ENCODE results near the gene OR5C1.

OR5C1 gene

DNA sequence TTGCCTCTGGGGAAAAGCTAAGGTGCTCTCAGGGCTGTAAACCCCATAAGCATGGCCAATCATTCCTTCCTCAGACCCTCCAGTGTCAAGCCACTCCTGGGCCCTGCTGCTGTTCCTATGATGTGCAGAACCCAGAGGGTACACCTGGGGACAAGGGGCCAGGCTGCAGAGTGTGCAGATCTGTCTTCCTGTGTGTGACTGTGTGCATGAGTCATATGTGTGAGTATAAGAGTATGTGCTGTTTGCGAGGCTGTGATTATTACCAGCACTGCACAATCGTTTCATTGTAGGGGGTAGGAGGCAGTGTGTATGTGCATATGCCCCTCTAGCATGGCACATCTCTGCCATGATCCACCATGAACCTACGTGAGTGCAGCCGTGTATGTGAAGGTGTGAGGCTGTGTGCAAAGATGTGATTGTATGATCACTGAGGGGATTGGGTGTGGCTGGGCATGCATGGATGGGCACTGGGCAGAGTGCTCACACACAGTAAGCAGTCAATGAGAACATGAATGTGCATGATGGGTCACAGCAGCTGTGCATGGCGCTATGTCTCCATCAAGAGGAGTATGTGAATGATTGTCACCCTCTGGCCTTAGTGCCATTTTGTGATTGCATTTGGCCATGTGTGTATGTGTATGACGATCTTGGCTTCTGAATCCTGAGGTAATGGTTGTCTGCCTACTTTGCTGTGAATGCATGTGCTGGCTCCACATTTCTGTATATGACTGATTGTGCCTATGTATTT lies 8.8 kb downstream of the OR5C1 start:
- Histone ChIP-seq H3K4me3 (replicated peaks; ENCODE audit: insufficient read depth, low read length) (no peak overlapping the region), H3K27me3 (ENCODE audit: insufficient read depth, poor library complexity, severe bottlenecking) (no peaks in the 10 kb centered on the region), H3K27ac (replicated peaks) (no peak overlapping the region)
- DNase-seq (ENCODE audit: low read depth in 1 of 2, low spot score in 1 of 2): no peak
- TF ChIP-seq GABPA (IDR thresholded peaks at IDR 0.05; ENCODE audit: low read depth): no peak
- no peak for TF ChIP-seq SPI1 (IDR thresholded peaks at IDR 0.05; ENCODE audit: borderline replicate concordance, low read depth)
- TF ChIP-seq POLR2AphosphoS5 (IDR thresholded peaks at IDR 0.05; ENCODE audit: low read depth): no peak
- TF ChIP-seq, protein P1, sequence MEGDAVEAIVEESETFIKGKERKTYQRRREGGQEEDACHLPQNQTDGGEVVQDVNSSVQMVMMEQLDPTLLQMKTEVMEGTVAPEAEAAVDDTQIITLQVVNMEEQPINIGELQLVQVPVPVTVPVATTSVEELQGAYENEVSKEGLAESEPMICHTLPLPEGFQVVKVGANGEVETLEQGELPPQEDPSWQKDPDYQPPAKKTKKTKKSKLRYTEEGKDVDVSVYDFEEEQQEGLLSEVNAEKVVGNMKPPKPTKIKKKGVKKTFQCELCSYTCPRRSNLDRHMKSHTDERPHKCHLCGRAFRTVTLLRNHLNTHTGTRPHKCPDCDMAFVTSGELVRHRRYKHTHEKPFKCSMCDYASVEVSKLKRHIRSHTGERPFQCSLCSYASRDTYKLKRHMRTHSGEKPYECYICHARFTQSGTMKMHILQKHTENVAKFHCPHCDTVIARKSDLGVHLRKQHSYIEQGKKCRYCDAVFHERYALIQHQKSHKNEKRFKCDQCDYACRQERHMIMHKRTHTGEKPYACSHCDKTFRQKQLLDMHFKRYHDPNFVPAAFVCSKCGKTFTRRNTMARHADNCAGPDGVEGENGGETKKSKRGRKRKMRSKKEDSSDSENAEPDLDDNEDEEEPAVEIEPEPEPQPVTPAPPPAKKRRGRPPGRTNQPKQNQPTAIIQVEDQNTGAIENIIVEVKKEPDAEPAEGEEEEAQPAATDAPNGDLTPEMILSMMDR (IDR thresholded peaks at IDR 0.05; ENCODE audit: insufficient read depth, low read length): no peak
- TF ChIP-seq, protein P2, sequence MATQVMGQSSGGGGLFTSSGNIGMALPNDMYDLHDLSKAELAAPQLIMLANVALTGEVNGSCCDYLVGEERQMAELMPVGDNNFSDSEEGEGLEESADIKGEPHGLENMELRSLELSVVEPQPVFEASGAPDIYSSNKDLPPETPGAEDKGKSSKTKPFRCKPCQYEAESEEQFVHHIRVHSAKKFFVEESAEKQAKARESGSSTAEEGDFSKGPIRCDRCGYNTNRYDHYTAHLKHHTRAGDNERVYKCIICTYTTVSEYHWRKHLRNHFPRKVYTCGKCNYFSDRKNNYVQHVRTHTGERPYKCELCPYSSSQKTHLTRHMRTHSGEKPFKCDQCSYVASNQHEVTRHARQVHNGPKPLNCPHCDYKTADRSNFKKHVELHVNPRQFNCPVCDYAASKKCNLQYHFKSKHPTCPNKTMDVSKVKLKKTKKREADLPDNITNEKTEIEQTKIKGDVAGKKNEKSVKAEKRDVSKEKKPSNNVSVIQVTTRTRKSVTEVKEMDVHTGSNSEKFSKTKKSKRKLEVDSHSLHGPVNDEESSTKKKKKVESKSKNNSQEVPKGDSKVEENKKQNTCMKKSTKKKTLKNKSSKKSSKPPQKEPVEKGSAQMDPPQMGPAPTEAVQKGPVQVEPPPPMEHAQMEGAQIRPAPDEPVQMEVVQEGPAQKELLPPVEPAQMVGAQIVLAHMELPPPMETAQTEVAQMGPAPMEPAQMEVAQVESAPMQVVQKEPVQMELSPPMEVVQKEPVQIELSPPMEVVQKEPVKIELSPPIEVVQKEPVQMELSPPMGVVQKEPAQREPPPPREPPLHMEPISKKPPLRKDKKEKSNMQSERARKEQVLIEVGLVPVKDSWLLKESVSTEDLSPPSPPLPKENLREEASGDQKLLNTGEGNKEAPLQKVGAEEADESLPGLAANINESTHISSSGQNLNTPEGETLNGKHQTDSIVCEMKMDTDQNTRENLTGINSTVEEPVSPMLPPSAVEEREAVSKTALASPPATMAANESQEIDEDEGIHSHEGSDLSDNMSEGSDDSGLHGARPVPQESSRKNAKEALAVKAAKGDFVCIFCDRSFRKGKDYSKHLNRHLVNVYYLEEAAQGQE (IDR thresholded peaks at IDR 0.05; ENCODE audit: insufficient replicate concordance, low read depth): no peak

DNA sequence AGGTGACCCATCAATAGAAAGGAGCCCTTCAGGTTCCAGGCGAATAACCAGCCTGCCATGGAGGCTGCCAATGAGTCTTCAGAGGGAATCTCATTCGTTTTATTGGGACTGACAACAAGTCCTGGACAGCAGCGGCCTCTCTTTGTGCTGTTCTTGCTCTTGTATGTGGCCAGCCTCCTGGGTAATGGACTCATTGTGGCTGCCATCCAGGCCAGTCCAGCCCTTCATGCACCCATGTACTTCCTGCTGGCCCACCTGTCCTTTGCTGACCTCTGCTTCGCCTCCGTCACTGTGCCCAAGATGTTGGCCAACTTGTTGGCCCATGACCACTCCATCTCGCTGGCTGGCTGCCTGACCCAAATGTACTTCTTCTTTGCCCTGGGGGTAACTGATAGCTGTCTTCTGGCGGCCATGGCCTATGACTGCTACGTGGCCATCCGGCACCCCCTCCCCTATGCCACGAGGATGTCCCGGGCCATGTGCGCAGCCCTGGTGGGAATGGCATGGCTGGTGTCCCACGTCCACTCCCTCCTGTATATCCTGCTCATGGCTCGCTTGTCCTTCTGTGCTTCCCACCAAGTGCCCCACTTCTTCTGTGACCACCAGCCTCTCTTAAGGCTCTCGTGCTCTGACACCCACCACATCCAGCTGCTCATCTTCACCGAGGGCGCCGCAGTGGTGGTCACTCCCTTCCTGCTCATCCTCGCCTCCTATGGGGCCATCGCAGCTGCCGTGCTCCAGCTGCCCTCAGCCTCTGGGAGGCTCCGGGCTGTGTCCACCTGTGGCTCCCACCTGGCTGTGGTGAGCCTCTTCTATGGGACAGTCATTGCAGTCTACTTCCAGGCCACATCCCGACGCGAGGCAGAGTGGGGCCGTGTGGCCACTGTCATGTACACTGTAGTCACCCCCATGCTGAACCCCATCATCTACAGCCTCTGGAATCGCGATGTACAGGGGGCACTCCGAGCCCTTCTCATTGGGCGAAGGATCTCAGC lies 11.6 kb downstream of the OR5C1 start, which contains the start of gene OR1K1:
OR1K1 (plus strand) TSS at position 58 of the 995 bp plus-strand sequence; CDS start at position 58, 0 bp downstream.
- Histone ChIP-seq H3K4me3 (replicated peaks; ENCODE audit: insufficient read depth, low read length) (no peak within 1 kb of the TSS), H3K27ac (replicated peaks) (no peak within 1 kb of the TSS), H3K27me3 (ENCODE audit: insufficient read depth, poor library complexity, severe bottlenecking) (no peaks in the 10 kb centered on the region)
- TF ChIP-seq POLR2AphosphoS5 (IDR thresholded peaks at IDR 0.05; ENCODE audit: low read depth): no peak
- TF ChIP-seq, protein P2 (IDR thresholded peaks at IDR 0.05; ENCODE audit: insufficient replicate concordance, low read depth): no peak
- TF ChIP-seq GABPA (IDR thresholded peaks at IDR 0.05; ENCODE audit: low read depth): no peak
- TF ChIP-seq SPI1 (IDR thresholded peaks at IDR 0.05; ENCODE audit: borderline replicate concordance, low read depth): no peak
- TF ChIP-seq, protein P1 (IDR thresholded peaks at IDR 0.05; ENCODE audit: insufficient read depth, low read length): no peak
- DNase-seq (ENCODE audit: low read depth in 1 of 2, low spot score in 1 of 2): no peak

DNA sequence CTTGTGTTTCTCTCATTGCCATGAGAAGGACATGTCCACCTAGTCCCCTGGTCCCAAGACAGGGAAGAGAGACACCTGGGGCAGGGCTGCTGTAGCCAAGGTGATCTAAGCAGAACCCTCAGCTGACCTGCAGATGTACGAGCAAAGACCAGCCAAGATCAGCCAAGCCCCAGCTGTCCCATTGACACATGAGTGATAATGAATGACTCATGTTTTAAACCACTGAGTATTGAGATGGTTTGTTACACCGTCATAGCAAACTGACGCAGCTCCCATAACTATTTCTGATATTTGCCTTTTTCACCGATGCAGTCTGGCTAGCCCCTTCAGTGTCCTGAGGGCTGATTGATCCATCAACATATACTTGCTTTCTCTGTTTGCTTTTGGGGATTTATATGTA lies 17.9 kb downstream of the OR5C1 start:
- Histone ChIP-seq H3K27me3 (ENCODE audit: insufficient read depth, poor library complexity, severe bottlenecking) (no peaks in the 10 kb centered on the region), H3K27ac (replicated peaks) (no peak overlapping the region), H3K4me3 (replicated peaks; ENCODE audit: insufficient read depth, low read length) (no peak overlapping the region)
- TF ChIP-seq POLR2AphosphoS5 (IDR thresholded peaks at IDR 0.05; ENCODE audit: low read depth) (no peak), SPI1 (IDR thresholded peaks at IDR 0.05; ENCODE audit: borderline replicate concordance, low read depth) (no peak), GABPA (IDR thresholded peaks at IDR 0.05; ENCODE audit: low read depth) (no peak)
- TF ChIP-seq, protein P2 (IDR thresholded peaks at IDR 0.05; ENCODE audit: insufficient replicate concordance, low read depth): no peak
- TF ChIP-seq, protein P1 (IDR thresholded peaks at IDR 0.05; ENCODE audit: insufficient read depth, low read length): no peak
- no peak for DNase-seq (ENCODE audit: low read depth in 1 of 2, low spot score in 1 of 2)

All from HL-60 (cell line).